Fibroblast of lung (primary cell): ENCODE results near the gene CLIC4.
A peak's percentile ranks its signal among the peaks of the same experiment; 100 is the strongest.

Experiments used
- EZH2 ChIP-seq: IDR thresholded peaks from 2 replicates; pipeline ENCODE4 v1.5.1; 2012; ENCODE audit warnings: low read length, control low read depth, mild to moderate bottlenecking; ENCODE audit errors: missing control alignments
- TF ChIP-seq, protein P1 (sequence below), 2 donors: IDR thresholded peaks in 1 of 2; conservative IDR thresholded peaks in 1 of 2; 1 replicate in 1 of 2; 2 replicates in 1 of 2; pipeline ENCODE4 v1.5.1; 2011 to 2012; ENCODE audit warnings: low read length in 2 of 2, control low read depth in 1 of 2, inconsistent platforms in 1 of 2, low read depth in 1 of 2, mild to moderate bottlenecking in 1 of 2

DNA sequence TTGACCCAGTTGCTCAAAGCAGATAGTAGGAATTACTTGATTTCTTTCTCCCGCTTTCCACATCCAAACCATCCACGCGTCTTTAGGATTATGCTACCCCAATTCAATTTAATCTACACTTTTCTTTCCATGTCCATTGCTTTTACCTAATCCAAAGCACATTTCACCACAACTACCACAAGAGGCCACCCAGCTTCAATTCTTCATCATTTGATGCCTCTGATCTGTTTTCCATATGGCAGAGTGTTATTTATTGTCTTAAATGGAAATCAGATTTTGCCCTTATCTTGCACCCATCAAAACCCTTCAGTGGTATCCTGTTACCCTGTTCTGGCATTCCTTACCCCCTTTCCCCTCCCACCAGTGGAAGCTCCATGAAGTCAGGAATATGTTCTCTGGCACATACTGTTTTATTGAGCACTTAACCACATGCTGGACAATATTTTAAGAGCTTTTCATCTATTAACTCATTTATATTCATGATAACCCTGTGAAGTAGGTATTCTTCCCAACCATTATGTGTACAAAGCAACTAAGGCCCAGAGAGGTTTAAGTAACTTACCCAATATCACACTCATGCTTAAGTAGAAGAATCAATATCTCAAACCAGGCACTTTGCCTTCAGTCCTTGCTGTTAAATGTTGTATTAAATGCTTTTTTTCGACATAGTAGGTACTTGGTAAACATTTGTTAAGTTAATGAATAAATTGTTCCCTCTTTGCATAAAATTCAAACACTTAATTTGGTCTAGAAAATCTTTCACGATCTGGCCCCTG is 34.6 kb downstream of the CLIC4 start:
- TF ChIP-seq, protein P1, sequence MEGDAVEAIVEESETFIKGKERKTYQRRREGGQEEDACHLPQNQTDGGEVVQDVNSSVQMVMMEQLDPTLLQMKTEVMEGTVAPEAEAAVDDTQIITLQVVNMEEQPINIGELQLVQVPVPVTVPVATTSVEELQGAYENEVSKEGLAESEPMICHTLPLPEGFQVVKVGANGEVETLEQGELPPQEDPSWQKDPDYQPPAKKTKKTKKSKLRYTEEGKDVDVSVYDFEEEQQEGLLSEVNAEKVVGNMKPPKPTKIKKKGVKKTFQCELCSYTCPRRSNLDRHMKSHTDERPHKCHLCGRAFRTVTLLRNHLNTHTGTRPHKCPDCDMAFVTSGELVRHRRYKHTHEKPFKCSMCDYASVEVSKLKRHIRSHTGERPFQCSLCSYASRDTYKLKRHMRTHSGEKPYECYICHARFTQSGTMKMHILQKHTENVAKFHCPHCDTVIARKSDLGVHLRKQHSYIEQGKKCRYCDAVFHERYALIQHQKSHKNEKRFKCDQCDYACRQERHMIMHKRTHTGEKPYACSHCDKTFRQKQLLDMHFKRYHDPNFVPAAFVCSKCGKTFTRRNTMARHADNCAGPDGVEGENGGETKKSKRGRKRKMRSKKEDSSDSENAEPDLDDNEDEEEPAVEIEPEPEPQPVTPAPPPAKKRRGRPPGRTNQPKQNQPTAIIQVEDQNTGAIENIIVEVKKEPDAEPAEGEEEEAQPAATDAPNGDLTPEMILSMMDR (conservative IDR thresholded peaks at IDR 0.05 in 1 of 2, IDR thresholded peaks at IDR 0.05 in 1 of 2; ENCODE audit: low read depth in 1 of 2, low read length in 2 of 2), result peak in 1 of 2 donors; percentile 21
- no peak for TF ChIP-seq EZH2
